ENCODE data around the gene PPM1E. TPM values are rescaled to one million over a fixed set of nuclear protein-coding genes. Genes with fewer than 3 reads are reported as not detected.

Gene PPM1E
- total RNA-seq, 2 donors from 2014 or later, result 0.26 to 0.66 TPM

GRCh38 chr17:58783380-58783779 lies 27.7 kb downstream of the PPM1E start:
- Histone ChIP-seq H3K27ac (no peak overlapping the region), H3K9me3 (no peaks in the 10 kb centered on the region), H3K4me3 (no peak overlapping the region), H3K36me3 (replicated peaks in 1 of 2; ENCODE audit: insufficient read depth in 1 of 2, low read depth in 2 of 2) (no peaks in the 10 kb centered on the region), H3K4me1 (peaks cover 4% of the 10 kb centered on the region), H3K27me3 (no peaks in the 10 kb centered on the region)
- WGBS, 2 donors, result 66% methylated on average over 4 of the region's 4 CpGs
- DNase-seq, result no peak
- intact Hi-C loops (cut with DNase I), result no loop called here
- ATAC-seq, result no peak
- TF ChIP-seq POLR2A (IDR thresholded peaks at IDR 0.05), result no peak
- TF ChIP-seq, protein P1, sequence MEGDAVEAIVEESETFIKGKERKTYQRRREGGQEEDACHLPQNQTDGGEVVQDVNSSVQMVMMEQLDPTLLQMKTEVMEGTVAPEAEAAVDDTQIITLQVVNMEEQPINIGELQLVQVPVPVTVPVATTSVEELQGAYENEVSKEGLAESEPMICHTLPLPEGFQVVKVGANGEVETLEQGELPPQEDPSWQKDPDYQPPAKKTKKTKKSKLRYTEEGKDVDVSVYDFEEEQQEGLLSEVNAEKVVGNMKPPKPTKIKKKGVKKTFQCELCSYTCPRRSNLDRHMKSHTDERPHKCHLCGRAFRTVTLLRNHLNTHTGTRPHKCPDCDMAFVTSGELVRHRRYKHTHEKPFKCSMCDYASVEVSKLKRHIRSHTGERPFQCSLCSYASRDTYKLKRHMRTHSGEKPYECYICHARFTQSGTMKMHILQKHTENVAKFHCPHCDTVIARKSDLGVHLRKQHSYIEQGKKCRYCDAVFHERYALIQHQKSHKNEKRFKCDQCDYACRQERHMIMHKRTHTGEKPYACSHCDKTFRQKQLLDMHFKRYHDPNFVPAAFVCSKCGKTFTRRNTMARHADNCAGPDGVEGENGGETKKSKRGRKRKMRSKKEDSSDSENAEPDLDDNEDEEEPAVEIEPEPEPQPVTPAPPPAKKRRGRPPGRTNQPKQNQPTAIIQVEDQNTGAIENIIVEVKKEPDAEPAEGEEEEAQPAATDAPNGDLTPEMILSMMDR (IDR thresholded peaks at IDR 0.05), result no peak

- H3K27ac ChIP-seq, result no peak overlapping the region
- no peaks in the 10 kb centered on the region for H3K27me3 ChIP-seq
- no peaks in the 10 kb centered on the region for H3K9me3 ChIP-seq
- no peak overlapping the region for H3K4me3 ChIP-seq
- 36 to 42% methylated on average over 1 of the region's 1 CpG for WGBS, 2 donors
- TF ChIP-seq, protein P1 (IDR thresholded peaks at IDR 0.05), result no peak
- no peak for TF ChIP-seq POLR2A (IDR thresholded peaks at IDR 0.05)
- DNase-seq (no peak), ATAC-seq (no peak)
- peaks cover 4% of the 10 kb centered on the region for H3K4me1 ChIP-seq
- no peaks in the 10 kb centered on the region for H3K36me3 ChIP-seq (replicated peaks in 1 of 2; ENCODE audit: insufficient read depth in 1 of 2, low read depth in 2 of 2)
- intact Hi-C loops (cut with DNase I), result no loop called here
These were observed 29.4 kb downstream of the PPM1E start for GRCh38 chr17:58785097-58785496.

GRCh38 chr17:58786586-58787295 lies 31.1 kb downstream of the PPM1E start:
- DNase-seq, result peak; percentile 12 to 36 (median 18)

DNA sequence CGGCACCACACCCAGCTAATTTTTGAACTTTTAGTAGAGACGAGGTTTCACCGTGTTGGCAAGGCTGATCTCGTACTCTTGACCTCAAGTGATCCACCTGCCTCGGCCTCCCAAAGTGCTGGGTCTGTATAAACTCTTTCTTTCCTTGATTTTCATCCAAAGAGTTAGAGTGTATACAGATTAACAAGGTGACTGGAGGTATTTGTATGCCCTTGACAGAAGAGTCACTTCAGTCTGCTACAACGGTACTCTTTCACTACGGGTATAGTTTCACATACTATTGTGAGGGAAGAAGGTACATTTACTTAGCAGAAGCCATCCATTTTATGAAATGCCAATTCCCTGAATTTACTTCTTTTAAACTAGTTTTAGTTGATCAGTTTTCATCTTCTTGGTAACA lies 32.5 kb downstream of the PPM1E start:
- ATAC-seq (no peak), DNase-seq (no peak)
- Histone ChIP-seq H3K27me3 (no peaks in the 10 kb centered on the region), H3K4me3 (no peak overlapping the region), H3K4me1 (peaks cover 4% of the 10 kb centered on the region), H3K36me3 (replicated peaks in 1 of 2; ENCODE audit: insufficient read depth in 1 of 2, low read depth in 2 of 2) (no peaks in the 10 kb centered on the region), H3K27ac (no peak overlapping the region), H3K9me3 (no peaks in the 10 kb centered on the region)
- intact Hi-C loops (cut with DNase I), result no loop called here
- no peak for TF ChIP-seq POLR2A (IDR thresholded peaks at IDR 0.05)
- TF ChIP-seq, protein P1 (IDR thresholded peaks at IDR 0.05), result no peak
- WGBS, 2 donors, result 77 to 78% methylated on average over 7 of the region's 7 CpGs

More at GRCh38 chr17:58786586-58787295, 31.1 kb downstream of the PPM1E start:
- no peaks in the 10 kb centered on the region for H3K36me3 ChIP-seq (replicated peaks in 1 of 2; ENCODE audit: insufficient read depth in 1 of 2, low read depth in 2 of 2)
- intact Hi-C loops (cut with DNase I), result no loop called here
- H3K27ac ChIP-seq, result no peak overlapping the region
- peaks cover 4% of the 10 kb centered on the region for H3K4me1 ChIP-seq
- no peaks in the 10 kb centered on the region for H3K27me3 ChIP-seq
- no peaks in the 10 kb centered on the region for H3K9me3 ChIP-seq
- ATAC-seq, result no peak
- 50 to 54% methylated on average over 3 of the region's 3 CpGs for WGBS, 2 donors
- TF ChIP-seq, protein P1 (IDR thresholded peaks at IDR 0.05), result no peak
- TF ChIP-seq POLR2A (IDR thresholded peaks at IDR 0.05), result no peak
- no peak overlapping the region for H3K4me3 ChIP-seq

GRCh38 chr17:58789160-58789559 lies 33.5 kb downstream of the PPM1E start:
- no peak overlapping the region for H3K4me3 ChIP-seq
- no peaks in the 10 kb centered on the region for H3K27me3 ChIP-seq
- ATAC-seq (no peak), DNase-seq (no peak)
- WGBS, 2 donors, result 84 to 91% methylated on average over 3 of the region's 3 CpGs
- H3K4me1 ChIP-seq, result peaks cover 4% of the 10 kb centered on the region
- intact Hi-C loops (cut with DNase I), result no loop called here
- no peaks in the 10 kb centered on the region for H3K36me3 ChIP-seq (replicated peaks in 1 of 2; ENCODE audit: insufficient read depth in 1 of 2, low read depth in 2 of 2)
- no peak overlapping the region for H3K27ac ChIP-seq
- no peaks in the 10 kb centered on the region for H3K9me3 ChIP-seq
- TF ChIP-seq, protein P1 (IDR thresholded peaks at IDR 0.05), result no peak

Measured in body of pancreas (tissue), 4 donors.